ENCODE data around the gene SASS6.
"Not testable (repeated sequence)": the region's sequence is repeated elsewhere in the genome, so short reads cannot be mapped to it uniquely, and the experiment has no call there.

Gene SASS6

DNA sequence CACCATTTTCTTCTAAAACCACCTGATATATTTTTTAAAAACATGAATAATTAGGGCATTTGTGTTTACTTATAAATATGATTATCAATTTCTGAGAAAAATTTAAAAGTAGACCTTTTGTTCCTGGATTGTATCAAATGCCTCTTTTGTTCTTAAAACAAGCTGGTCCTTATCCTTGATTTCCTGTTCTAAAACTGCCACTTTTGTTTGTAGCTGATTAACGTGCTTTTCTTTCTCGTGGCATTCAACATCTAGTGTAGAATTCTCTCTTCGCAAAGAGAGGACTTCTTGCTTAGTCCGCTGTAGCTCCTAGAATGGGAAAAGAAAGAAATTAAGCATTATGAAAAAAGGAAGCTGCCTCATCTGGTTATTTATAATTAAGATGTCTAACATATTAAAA, 25.0 kb downstream of the SASS6 start:
- DNase-seq = no peak

DNA sequence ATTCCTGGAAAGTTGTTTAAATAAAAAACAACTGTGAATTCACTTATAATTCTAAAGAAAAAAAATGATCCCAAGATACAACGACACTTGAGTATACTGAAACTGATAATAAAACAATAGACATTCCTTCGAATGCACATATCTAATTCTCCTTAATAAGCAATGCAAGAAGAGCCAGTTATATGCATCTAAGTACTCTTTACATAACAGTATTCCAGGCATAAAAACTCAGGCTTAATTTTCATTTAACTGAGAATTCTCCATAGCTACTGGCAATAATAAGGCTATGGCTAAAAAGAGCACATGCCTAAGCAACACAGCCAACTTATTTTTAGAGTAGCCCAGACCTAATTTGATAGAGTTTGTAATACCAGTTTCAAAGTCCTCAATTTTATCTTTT, 31.2 kb downstream of the SASS6 start:
- DNase-seq = no peak

DNA sequence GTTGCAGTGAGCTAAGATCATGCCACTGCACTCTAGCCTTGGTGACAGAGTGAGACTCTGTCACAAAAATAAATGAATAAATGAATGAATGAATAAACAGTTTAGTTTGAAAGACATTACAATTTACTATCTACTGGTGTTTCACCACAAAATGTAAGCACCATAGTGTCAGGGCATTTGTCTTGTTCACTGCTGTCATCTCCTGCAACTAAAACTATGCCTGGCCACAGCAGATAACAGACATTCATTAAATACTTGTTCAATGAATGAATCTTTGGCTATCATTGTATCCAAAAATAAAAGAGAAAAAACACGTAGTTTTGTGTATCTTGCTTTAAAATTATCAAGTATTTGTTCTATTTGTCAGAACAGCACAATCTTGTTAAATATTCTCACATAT, 32.5 kb downstream of the SASS6 start:
- DNase-seq = no peak

DNA sequence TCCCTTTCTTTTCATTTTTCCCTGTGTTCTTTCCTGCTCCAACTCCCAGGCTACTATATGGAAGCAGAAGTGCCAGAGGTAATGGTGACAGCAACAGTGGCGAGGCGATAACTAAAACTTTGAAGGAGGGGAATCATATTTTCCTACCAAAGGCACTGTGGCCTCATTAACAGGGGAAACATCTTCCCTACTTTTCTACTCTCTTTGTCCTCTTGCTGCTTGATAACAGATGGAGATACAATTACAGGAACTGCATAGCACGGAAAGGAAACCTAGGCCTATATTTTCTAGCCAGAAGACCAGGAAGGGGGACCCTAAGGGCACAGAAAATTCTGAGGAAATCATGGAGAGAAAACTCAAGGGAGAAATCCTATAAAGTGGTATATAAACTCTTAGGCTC, 42.3 kb downstream of the SASS6 start:
- DNase-seq = no peak

DNA sequence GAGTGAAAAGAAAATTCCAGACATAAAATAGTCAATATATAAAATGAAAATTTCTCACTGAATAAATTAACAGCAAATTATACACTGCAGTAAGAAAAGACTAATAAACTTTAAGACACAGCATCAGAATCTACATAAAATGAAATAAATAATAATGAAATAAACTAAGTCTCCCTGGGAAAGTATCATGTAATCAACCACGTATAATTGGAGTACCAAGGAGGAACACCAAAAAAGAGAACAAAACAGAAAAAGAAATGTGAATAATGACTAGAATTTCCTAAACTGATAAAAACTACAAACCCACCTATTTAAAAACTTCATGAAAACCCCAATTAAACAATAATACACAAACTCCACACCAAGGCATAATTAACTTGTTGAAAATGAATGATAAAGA, 43.6 kb downstream of the SASS6 start:
- DNase-seq = no peak

DNA sequence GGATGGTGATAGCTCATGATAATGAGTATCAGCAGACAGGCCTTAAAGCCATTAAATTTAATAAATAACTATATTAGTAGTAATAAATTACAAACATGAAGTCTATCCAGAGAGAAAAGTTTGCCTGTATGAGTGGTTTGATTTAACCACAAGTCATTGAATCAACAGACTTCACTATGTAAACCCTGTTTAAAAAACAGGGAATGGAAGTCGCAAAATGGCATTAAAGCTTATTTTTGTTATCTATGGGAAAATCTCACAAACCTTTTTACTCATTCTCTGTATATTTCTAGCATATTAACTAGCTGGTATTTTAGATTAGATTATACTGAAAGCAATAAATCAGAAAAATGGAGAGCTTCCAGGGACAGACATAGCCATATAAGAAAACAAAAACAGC, 45.3 kb downstream of the SASS6 start:
- no peak for DNase-seq

DNA sequence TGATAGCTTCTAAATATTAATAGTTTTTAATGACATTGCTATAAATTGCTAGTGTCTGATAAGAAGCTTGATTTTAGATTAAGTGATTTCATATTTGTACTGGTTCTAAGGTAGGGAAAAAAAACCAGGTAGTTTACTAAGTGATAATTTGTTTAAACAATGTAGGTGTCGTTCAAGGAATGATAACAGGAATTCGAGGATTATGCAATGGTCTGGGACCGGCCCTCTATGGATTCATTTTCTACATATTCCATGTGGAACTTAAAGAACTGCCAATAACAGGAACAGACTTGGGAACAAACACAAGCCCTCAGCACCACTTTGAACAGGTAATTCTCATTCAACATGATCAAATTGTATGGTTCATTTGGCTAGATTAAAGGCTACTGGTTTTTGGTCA, 52.4 kb downstream of the SASS6 start:
- no peak for DNase-seq

DNA sequence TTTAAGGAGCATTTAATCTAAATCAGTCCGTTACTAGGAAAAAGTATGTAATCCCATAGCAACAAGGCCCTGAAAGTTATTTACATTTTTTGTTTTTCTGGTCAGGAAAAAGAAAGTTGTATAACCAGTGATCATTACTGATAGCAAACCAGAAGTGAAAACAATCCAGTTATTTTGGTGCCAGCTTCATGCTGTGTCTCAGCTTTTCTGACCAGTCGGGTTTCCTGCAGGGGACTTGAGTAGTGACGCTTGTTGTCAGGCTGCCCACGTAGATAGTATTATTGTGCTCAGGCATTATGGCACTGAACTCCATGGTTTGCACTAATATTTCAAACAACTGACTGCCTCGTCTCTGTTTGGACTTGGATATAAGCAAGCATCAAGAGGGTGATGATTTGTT, 55.2 kb downstream of the SASS6 start:
- DNase-seq = no peak

DNA sequence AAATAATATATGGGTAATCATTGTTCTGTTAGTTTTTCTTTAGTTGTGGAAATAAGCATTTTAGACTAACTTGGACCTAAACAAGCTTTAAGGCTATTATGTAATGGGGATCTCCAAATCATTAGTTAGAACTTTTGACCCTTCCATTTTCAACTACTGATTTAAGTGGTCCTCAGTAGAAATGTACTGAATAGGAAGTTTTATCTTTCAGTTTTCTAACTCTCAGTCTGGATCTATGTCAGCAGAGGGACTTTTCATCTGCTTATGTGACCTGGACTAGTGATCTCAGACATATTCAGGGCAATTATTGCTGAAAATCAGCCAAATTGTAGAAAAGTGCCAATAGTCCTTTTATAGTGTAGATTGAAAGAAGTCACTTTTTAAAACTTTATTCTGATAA, 56.0 kb downstream of the SASS6 start:
- DNase-seq = no peak

DNA sequence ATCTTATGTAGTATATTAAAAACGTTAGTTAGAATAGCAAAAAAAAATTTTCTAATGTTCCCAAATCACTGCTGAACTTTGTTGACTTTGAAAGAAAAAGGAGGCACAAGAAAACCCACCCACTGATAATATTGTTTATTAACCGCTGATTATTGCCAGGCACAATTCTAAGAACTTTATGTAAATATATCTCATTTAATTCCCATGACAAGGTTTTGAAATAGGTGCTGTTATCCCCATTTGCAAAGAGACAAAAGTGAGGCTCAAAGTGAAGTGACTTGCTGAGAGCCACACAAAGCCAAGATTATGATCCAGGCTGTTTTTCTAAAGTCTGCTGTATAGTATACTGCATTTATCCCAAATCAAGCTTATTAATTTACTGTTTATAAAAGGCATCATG, 56.4 kb downstream of the SASS6 start:
- no peak for DNase-seq

DNA sequence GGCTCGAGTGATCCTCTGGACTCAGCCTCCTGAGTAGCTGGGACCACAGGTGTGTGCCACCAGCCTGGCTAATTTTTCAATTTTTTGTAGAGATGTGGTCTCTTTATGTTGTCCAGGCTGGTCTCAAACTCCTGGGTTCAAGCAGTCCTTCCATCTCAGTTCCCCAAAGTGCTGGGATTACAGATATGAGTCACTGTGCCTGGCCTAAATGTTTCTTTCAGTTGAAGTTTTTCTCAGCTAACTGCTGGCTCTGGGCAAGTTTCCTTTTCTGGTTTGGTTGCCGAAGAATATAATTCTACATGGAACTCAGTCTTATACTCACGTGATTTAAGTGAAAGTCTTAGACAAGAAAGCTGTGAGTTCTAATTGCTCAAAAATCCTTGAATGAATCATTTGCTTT, 57.0 kb downstream of the SASS6 start:
- no peak for DNase-seq

DNA sequence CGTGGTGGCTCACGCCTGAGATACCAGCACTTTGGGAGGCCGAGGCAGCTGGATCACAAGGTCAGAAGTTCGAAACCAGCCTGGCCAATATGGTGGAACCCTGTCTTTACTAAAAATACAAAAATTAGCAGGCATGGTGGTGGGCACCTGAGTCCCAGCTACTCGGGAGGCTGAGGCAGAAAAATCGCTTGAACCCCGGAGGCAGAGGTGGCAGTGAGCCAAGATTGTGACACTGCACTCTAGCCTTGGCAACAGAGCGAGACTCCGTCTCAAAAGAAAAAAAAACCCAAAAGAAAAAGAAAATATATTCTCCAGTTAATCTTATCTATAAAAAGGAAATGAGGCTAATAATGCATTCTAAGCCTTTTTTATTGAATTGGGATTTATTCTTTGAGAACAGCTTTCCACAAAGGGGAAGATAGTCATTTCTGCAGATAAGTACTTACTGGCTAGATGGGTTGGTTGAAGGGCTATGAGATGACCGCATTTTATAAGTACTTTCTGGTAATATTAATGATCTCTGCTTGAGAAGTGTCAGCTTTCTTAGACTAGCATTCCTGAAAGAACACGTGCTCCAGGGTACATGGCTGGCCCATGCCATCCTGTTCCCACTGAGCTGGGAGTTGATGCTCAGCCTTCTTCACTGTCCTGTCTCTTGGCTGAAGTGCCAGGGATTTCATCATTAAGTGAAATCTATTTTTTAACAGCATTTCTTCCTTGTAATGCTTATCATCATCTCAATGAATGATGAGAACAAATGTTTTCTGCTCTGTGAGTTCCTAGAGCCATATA, 57.9 kb downstream of the SASS6 start:
- no peak for DNase-seq

DNA sequence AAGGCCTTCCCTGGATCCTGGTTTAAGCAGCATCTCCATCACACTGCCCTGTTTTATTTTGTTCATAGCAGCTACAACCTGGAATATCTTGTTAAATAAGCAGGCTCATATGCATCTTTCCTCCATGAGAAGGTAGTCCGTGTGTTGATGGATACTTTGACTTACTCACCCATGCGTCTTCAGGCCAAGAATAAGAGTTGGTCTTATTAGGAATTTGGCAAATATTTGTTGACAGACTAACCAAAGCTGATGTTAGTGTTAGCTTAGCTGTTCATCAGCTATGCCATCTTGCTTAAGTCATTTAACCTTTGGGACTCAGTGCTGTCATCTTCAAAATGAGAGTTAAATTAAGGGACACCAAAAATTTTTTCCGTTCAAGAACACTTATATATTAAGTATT, 59.2 kb downstream of the SASS6 start:
- DNase-seq = no peak

DNA sequence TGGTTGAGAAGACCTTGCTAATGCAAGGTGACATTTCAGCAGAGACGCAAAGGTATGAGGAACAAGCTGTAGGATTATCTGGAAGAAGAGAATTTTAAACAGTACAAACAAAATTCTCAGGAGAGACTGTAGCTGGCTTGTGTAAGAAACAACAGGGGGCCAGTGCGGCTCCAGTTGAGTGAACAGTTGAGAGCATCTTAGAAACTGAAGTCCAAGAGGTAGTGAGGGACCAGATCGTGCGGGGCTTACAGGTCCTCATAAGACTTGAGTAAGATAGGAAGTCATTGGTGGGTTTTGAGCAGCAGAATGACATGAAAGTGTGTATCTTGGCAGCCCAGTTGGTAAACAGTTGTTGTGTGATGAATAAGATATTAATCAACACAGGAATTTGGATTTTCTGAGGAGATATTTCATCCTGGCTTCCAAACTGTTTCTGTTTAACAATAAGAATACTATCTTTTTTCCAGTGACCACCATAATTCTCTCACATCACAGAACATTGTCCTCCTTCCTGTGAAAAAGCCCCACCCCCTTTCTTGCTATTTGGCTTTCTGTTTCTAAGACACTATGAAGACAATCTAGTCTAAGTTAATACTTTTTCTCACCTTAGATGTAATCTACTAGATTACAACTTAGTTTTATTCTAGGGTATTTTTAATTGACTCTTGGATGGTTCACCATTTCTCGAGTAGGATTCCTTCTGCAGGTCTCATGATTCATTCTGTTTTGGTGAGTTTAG, 62.4 kb downstream of the SASS6 start:
- DNase-seq = no peak

DNA sequence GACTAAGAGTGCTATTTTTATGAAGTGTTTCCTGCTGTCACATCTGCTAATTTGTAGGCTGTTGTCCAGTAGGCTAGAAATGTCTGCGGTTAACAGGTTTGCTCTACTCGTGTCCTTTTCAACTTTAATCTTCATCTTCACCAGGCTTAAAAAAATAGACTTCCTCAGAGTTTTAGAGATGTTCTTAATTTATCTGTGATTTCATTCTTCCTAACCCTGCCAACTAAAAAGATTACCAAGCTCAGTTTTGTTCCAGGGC, 66.8 kb downstream of the SASS6 start:
- DNase-seq = no peak

DNA sequence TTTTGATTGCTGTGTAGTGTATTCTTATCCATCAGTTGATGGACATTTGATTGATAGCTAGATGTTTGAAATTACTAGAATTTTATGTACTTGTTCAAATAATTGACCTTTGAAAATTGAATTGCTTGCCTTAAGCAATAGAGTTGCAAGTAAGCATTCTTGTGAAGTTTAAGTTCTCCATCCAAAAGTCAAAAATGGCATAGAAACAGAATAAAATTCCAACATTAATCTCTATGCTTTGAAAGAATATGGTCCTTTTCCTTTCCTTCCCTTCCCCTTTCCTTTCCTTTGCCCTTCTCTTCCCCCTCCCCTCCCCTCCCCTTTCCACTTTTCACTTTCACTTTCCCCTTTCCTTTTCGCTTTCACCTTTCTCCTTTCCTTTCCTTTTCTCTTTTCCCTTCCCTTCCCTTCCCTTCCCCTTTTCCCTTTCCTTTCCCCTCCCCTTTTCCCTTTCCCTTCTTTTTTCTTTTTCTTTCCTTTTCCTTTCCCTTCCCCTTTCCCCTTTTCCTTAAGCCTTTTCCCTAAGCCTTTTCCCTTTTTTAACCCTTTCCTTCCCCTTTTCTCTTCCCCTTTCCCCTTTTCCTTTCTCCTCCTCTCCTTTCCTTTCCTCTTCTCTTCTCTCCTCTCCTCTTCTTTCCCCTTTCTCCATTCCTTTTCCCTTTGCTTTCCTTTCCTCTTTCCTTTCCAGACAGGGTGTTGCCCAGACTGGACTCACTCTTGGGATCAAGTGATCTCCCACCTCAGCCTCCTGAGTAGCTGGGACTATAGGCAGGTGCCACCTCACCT, 67.4 kb downstream of the SASS6 start:
- no peak for DNase-seq

DNA sequence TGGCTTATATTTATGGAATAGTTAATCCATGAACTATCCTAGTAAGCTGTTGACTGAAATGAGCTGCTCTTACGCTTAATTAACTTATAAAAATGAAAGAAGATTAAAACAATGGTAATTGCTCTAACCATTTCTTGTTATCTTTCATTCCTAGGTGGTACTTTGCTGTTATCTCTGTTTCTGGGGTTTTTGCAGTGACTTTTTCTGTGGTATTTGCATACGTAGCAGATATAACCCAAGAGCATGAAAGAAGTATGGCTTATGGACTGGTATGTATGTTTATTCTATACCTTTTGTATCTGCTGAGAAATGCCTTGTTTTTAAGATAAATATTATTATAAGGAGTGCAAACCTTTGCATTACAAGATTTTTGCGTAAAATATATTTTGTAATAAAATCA, 71.0 kb downstream of the SASS6 start:
- DNase-seq = no peak

DNA sequence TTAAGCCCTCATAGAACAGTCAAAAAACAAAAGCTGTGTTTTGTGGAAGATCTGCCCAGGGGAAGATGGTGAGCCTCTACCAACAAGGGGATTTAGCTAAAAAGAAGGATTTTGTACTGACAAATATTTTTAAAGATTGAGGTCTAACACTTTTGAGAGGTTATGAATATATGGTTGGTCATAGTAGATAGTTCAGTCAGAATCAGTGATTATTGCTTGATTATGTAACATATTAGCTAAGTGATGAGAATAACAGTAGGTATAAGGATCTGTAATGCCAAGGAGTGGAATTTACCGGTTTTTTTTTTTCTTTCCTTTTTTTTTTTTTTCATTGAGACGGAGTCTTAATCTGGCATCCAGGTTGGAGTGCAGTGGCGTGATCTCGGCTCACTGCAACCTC, 79.0 kb downstream of the SASS6 start:
- DNase-seq = no peak

DNA sequence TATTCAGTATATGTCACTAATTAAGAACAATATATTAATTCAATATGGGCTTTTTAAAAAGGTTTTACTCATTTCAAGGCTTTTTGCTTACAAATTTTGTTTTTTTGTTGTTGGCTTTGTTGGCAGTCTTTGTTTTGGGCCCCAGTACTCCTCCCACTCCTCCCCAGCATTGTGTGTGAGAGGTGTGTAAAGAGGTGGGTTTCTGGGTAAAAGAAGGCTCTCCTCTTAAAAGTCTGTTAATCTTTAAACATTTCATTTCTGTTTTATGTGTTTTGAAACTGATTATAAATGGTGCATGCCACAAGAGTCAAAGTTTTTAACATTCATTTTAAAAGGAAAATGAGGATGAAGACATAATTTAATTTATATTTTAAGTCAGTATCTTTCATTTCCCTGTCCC, 79.6 kb downstream of the SASS6 start:
- no peak for DNase-seq

DNA sequence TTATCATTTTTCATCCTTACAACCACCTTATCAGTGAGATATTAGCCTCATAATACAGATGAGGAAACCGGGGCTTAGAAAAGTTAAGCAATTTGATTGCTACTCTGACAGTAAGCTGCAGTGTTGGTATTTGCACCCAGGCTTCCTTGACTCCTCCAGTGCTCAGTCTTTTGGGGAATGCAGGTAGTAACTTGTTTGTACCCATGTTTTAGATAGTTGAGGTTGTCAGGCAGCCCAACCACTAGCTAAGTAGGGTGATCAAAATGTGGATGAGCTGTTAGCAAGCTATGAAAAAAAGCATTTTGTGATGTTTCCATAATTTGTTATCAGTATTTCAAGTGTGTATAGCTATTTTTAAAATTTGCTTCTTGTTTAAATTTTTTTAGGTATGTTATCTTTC, 80.8 kb downstream of the SASS6 start:
- DNase-seq = no peak

DNA sequence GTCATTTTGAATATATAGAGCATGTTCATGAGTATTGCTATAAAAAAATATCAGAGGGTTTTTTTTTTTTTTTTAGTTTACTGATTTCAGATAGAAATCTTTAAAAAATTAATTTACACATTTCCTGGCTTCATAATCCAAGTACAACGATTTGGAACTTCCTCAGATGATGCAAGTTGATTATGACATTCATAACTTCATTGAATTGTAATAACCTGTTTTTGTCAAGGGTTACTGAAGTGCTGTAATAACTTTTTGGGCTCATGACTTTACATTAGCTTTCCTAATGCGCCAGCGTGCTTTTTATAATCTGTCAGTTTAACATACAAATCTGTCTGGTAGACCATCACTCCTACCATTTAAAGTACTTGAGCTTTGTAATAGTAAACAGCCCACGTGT, 81.3 kb downstream of the SASS6 start:
- DNase-seq = no peak

DNA sequence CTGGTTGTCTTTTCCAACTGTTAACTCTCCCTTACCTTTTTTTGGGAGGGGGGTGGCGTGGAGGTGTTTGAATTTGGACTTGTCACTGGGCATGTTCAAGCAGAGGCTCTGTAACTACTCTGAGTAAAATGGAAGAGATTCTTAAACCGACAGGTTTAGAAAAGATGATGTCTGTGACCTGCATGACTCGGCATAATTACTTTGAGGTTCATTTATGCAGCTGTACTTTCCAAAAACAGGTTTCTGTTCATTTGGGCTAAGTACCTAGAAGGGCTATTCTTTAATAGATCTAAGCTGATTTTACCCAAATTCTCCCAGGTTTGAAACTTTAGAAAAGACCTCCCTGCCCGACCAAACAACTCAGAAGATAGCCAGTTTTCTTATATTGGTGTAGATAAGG, 82.6 kb downstream of the SASS6 start:
- DNase-seq = peak; percentile 20

DNA sequence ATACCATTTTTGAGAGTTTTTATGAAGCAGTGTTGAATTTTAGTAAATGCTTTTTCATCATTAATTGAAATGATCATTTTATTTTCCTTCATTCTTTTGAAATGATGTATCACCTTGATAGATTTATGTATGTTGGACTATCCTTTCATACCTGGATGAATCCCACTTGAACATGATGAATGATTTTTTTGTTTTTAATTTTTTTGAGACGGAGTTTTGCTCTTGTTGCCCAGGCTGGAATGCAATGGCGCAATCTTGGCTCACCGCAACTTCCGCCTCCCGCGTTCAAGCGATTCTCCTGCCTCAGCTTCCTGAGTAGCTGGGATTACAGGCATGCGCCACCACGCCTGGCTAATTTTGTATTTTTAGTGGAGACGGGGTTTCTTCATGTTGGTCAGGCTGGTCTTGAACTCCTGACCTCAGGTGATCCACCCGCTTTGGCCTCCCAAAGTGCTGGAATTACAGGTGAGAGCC, 85.5 kb downstream of the SASS6 start:
- not testable (repeated sequence) for DNase-seq

DNA sequence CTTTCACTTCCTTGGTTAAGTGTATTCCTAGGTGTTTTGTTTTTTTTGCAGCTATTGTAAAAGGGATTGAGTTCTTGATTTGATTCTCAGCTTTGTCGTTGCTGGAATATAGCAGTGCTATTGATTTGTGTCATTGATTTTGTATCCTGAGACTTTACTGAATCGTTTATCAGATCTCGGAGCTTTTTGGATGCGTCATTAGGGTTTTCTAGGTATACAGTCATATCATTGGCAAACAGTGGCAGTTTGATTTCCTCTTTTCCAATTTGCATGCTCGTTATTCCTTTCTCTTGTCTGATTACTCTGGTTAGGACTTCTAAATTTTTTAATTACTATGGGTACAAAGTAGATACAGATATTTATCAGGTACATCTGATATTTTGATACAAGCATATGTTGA, 87.5 kb downstream of the SASS6 start:
- DNase-seq = no peak
